ENCODE data around the gene CKAP5.

Gene CKAP5

GRCh38 chr11:46845740-46846509 lies at the start of gene CKAP5:
Gene CKAP5 (minus strand): TSS chr11:46846280. CDS start chr11:46821231, 25,049 bp downstream.
- peak; percentile 81 for DNase-seq (ENCODE audit: low read depth)

- DNase-seq (ENCODE audit: low read depth) = no peak
Measured at GRCh38 chr11:46895821-46896220, 49.7 kb upstream of the CKAP5 start.

GRCh38 chr11:46894961-46895360 lies 48.9 kb upstream of the CKAP5 start:
- no peak for DNase-seq (ENCODE audit: low read depth)

GRCh38 chr11:46894506-46894905 lies 48.4 kb upstream of the CKAP5 start:
- DNase-seq (ENCODE audit: low read depth) = no peak

- DNase-seq (ENCODE audit: low read depth) = no peak
Measured at GRCh38 chr11:46892838-46893237, 46.8 kb upstream of the CKAP5 start.

GRCh38 chr11:46892109-46892508 lies 46.0 kb upstream of the CKAP5 start:
- DNase-seq (ENCODE audit: low read depth) = no peak

GRCh38 chr11:46890665-46891064 lies 44.6 kb upstream of the CKAP5 start:
- DNase-seq (ENCODE audit: low read depth) = no peak

GRCh38 chr11:46889689-46890475 lies 43.8 kb upstream of the CKAP5 start:
- DNase-seq (ENCODE audit: low read depth) = peak; percentile 50

- no peak for DNase-seq (ENCODE audit: low read depth)
Measured at GRCh38 chr11:46889251-46889650, 43.2 kb upstream of the CKAP5 start.

GRCh38 chr11:46888636-46889035 lies 42.6 kb upstream of the CKAP5 start:
- DNase-seq (ENCODE audit: low read depth) = no peak

- no peak for DNase-seq (ENCODE audit: low read depth)
Measured at GRCh38 chr11:46886211-46886610, 40.1 kb upstream of the CKAP5 start.

GRCh38 chr11:46879056-46879585 lies 33.0 kb upstream of the CKAP5 start:
- no peak for DNase-seq (ENCODE audit: low read depth)

- no peak for DNase-seq (ENCODE audit: low read depth)
Measured at GRCh38 chr11:46877580-46877979, 31.5 kb upstream of the CKAP5 start.

GRCh38 chr11:46876471-46876870 lies 30.4 kb upstream of the CKAP5 start:
- DNase-seq (ENCODE audit: low read depth) = no peak

GRCh38 chr11:46874586-46874985 lies 28.5 kb upstream of the CKAP5 start:
- DNase-seq (ENCODE audit: low read depth) = no peak

GRCh38 chr11:46868912-46869311 lies 22.8 kb upstream of the CKAP5 start:
- DNase-seq (ENCODE audit: low read depth) = no peak

GRCh38 chr11:46865340-46865739 lies 19.3 kb upstream of the CKAP5 start:
- no peak for DNase-seq (ENCODE audit: low read depth)

GRCh38 chr11:46860218-46860617 lies 14.1 kb upstream of the CKAP5 start:
- DNase-seq (ENCODE audit: low read depth) = no peak

GRCh38 chr11:46858920-46859546 lies 13.0 kb upstream of the CKAP5 start:
- no peak for DNase-seq (ENCODE audit: low read depth)

- no peak for DNase-seq (ENCODE audit: low read depth)
Measured at GRCh38 chr11:46857666-46858065, 11.6 kb upstream of the CKAP5 start.

GRCh38 chr11:46856605-46857343 lies 10.7 kb upstream of the CKAP5 start:
- no peak for DNase-seq (ENCODE audit: low read depth)

GRCh38 chr11:46855863-46856262 lies 9.8 kb upstream of the CKAP5 start:
- no peak for DNase-seq (ENCODE audit: low read depth)
